Vagina (tissue), 2 donors: ENCODE data around the gene ABHD8. TPM values are rescaled to one million over a fixed set of nuclear protein-coding genes. Genes with fewer than 3 reads are reported as not detected.

ENCODE experiments used
- DNase-seq, 2 donors: peaks; one replicate each; pipeline ENCODE4 v3.0.0-alpha.2; 2017; ENCODE audit errors: extremely low spot score in 2 of 2
- H3K27ac ChIP-seq: fragments of 200-600 bp; sonication (generic); one replicate; pipeline ENCODE4 v1.5.1; 2019
- H3K27me3 ChIP-seq: fragments of 200-600 bp; sonication (generic); one replicate; pipeline ENCODE4 v1.5.1; 2019
- H3K36me3 ChIP-seq, 2 donors: fragments of 200-600 bp; sonication (generic); one replicate each; pipeline ENCODE4 v1.5.1; 2017 to 2019
- H3K4me1 ChIP-seq: fragments of 200-600 bp; sonication (generic); one replicate; pipeline ENCODE4 v1.5.1; 2019
- H3K4me3 ChIP-seq, 2 donors: fragments of 200-600 bp; sonication (generic); 1 replicate in 1 of 2; 2 replicates in 1 of 2; pipeline ENCODE4 v1.5.1; 2016 to 2019
- H3K9me3 ChIP-seq: fragments of 200-600 bp; sonication (generic); one replicate; pipeline ENCODE4 v1.5.1; 2019
- POLR2A ChIP-seq, 2 donors: fragments of 450-650 bp; IDR thresholded peaks; one replicate each; pipeline ENCODE4 v1.6.1; 2017; ENCODE audit warnings: antibody characterized with exemption in 2 of 2, mild to moderate bottlenecking in 2 of 2, moderate library complexity in 2 of 2
- POLR2AphosphoS5 ChIP-seq, 2 donors: sonication (generic); formaldehyde crosslinking; IDR thresholded peaks; one replicate each; pipeline ENCODE4 v1.9.0; 2017; ENCODE audit warnings: antibody characterized with exemption in 2 of 2, mild to moderate bottlenecking in 2 of 2, low read depth in 1 of 2; ENCODE audit not compliant: insufficient read depth in 1 of 2
- intact Hi-C: fragments of 100-400 bp; cut with DNase I; formaldehyde crosslinking; loops from one replicate; pipeline ENCODE4 v1.15.1; 2023
- total RNA-seq: library from RNA; depleted of rRNA; stranded (reverse); fragments of >200 nt; gene quantifications from one replicate; pipeline ENCODE4 v1.2.3, GENCODE V29; 2016
- TF ChIP-seq, protein P1 (sequence below), 3 experiments: fragments of 450-650 bp in 2 of 3; fragments of 200-600 bp in 1 of 3; sonication (generic) in 1 of 3; IDR thresholded peaks; one replicate each; pipeline ENCODE4 v1.5.1; 2017 to 2019; ENCODE audit warnings: antibody characterized with exemption in 3 of 3, mild to moderate bottlenecking in 2 of 3, moderate library complexity in 2 of 3

ABHD8 gene
- total RNA-seq, 1 donor from 2014 or later = 10.8 TPM

GRCh38 chr19:17325881-17326594 is 22.8 kb upstream of the ABHD8 start:
- Histone ChIP-seq H3K4me3 (no peak overlapping the region), H3K36me3 (no peaks in the 10 kb centered on the region), H3K27ac (no peak overlapping the region), H3K9me3 (no peaks in the 10 kb centered on the region), H3K4me1 (peaks cover 30% of the 10 kb centered on the region), H3K27me3 (peaks cover 7% of the 10 kb centered on the region)
- DNase-seq = no peak
- intact Hi-C loops = no loop called here
- TF ChIP-seq POLR2A (IDR thresholded peaks at IDR 0.05) = no peak
- TF ChIP-seq POLR2AphosphoS5 (IDR thresholded peaks at IDR 0.05; ENCODE audit: insufficient read depth in 1 of 2, low read depth in 1 of 2) = no peak
- TF ChIP-seq, protein P1, sequence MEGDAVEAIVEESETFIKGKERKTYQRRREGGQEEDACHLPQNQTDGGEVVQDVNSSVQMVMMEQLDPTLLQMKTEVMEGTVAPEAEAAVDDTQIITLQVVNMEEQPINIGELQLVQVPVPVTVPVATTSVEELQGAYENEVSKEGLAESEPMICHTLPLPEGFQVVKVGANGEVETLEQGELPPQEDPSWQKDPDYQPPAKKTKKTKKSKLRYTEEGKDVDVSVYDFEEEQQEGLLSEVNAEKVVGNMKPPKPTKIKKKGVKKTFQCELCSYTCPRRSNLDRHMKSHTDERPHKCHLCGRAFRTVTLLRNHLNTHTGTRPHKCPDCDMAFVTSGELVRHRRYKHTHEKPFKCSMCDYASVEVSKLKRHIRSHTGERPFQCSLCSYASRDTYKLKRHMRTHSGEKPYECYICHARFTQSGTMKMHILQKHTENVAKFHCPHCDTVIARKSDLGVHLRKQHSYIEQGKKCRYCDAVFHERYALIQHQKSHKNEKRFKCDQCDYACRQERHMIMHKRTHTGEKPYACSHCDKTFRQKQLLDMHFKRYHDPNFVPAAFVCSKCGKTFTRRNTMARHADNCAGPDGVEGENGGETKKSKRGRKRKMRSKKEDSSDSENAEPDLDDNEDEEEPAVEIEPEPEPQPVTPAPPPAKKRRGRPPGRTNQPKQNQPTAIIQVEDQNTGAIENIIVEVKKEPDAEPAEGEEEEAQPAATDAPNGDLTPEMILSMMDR (IDR thresholded peaks at IDR 0.05) = no peak

- DNase-seq = no peak
- no peak overlapping the region for H3K27ac ChIP-seq
- no peaks in the 10 kb centered on the region for H3K9me3 ChIP-seq
- H3K36me3 ChIP-seq = peaks cover 0 to 7% of the 10 kb centered on the region in 2 donors
- no peak overlapping the region for H3K4me3 ChIP-seq
- H3K27me3 ChIP-seq = peaks cover 7% of the 10 kb centered on the region
- intact Hi-C loops = no loop called here
- H3K4me1 ChIP-seq = peaks cover 30% of the 10 kb centered on the region
- TF ChIP-seq, protein P1 (IDR thresholded peaks at IDR 0.05) = no peak
- TF ChIP-seq POLR2A (IDR thresholded peaks at IDR 0.05) (no peak), POLR2AphosphoS5 (IDR thresholded peaks at IDR 0.05; ENCODE audit: insufficient read depth in 1 of 2, low read depth in 1 of 2) (no peak)
Observed at GRCh38 chr19:17325133-17325532, 21.9 kb upstream of the ABHD8 start.

GRCh38 chr19:17324357-17325114 is 21.3 kb upstream of the ABHD8 start:
- Histone ChIP-seq H3K4me3 (no peak overlapping the region), H3K9me3 (no peaks in the 10 kb centered on the region), H3K36me3 (peaks cover 0 to 13% of the 10 kb centered on the region in 2 donors), H3K27me3 (peaks cover 7% of the 10 kb centered on the region), H3K27ac (no peak overlapping the region), H3K4me1 (peaks cover 30% of the 10 kb centered on the region)
- TF ChIP-seq POLR2AphosphoS5 (IDR thresholded peaks at IDR 0.05; ENCODE audit: insufficient read depth in 1 of 2, low read depth in 1 of 2) = no peak
- TF ChIP-seq, protein P1 (IDR thresholded peaks at IDR 0.05) = no peak
- TF ChIP-seq POLR2A (IDR thresholded peaks at IDR 0.05) = no peak
- intact Hi-C loops = no loop called here
- no peak for DNase-seq

GRCh38 chr19:17323964-17324332 is 20.7 kb upstream of the ABHD8 start:
- Histone ChIP-seq H3K4me3 (no peak overlapping the region), H3K27me3 (peaks cover 4% of the 10 kb centered on the region), H3K27ac (no peak overlapping the region), H3K9me3 (no peaks in the 10 kb centered on the region), H3K4me1 (peaks cover 24% of the 10 kb centered on the region), H3K36me3 (peaks cover 0 to 18% of the 10 kb centered on the region in 2 donors)
- TF ChIP-seq POLR2AphosphoS5 (IDR thresholded peaks at IDR 0.05; ENCODE audit: insufficient read depth in 1 of 2, low read depth in 1 of 2) (no peak), POLR2A (IDR thresholded peaks at IDR 0.05) (no peak)
- TF ChIP-seq, protein P1 (IDR thresholded peaks at IDR 0.05) = no peak
- no peak for DNase-seq
- intact Hi-C loops = no loop called here
